Measurements from ENCODE around the gene HES7. TPM values are rescaled to one million over a fixed set of nuclear protein-coding genes. Genes with fewer than 3 reads are reported as not detected.

The HES7 gene
- total RNA-seq, 4 donors from 2014 or later = 0.89 to 0.94 TPM; not detected in 2

DNA sequence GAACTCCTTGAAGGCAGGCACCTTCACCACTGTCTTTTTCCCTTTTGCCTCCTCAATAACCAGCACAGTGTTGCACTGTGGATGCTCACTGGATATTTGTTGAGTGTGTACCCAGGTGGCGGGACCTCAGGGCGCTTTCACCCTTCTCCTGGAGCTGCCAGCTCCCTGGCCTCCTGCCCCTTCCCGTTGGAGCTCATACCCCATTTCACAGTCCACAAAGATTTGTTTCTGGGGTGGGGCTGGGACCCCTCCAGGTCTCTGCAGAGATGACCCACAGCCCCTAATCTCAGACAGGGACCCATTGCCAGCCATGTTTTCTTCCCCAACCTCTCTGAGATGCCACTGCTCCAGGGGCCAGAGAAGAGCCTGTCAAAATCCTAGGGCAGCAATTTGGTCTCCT lies 48.8 kb downstream of the HES7 start:
- Histone ChIP-seq H3K9me3 (no peaks in the 10 kb centered on the region), H3K27ac (no peak overlapping the region), H3K27me3 (peaks cover 97% of the 10 kb centered on the region), H3K36me3 (no peaks in the 10 kb centered on the region), H3K4me3 (no peak overlapping the region), H3K4me1 (peaks cover 0 to 41% (median 22%) of the 10 kb centered on the region in 3 donors)
- TF ChIP-seq POLR2AphosphoS5 (IDR thresholded peaks at IDR 0.05) (no peak), EP300 (IDR thresholded peaks at IDR 0.05) (no peak), POLR2A (IDR thresholded peaks at IDR 0.05) (no peak)
- TF ChIP-seq, protein P1, sequence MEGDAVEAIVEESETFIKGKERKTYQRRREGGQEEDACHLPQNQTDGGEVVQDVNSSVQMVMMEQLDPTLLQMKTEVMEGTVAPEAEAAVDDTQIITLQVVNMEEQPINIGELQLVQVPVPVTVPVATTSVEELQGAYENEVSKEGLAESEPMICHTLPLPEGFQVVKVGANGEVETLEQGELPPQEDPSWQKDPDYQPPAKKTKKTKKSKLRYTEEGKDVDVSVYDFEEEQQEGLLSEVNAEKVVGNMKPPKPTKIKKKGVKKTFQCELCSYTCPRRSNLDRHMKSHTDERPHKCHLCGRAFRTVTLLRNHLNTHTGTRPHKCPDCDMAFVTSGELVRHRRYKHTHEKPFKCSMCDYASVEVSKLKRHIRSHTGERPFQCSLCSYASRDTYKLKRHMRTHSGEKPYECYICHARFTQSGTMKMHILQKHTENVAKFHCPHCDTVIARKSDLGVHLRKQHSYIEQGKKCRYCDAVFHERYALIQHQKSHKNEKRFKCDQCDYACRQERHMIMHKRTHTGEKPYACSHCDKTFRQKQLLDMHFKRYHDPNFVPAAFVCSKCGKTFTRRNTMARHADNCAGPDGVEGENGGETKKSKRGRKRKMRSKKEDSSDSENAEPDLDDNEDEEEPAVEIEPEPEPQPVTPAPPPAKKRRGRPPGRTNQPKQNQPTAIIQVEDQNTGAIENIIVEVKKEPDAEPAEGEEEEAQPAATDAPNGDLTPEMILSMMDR (IDR thresholded peaks at IDR 0.05) = no peak
- WGBS, 2 donors (ENCODE audit: low coverage in 1 of 2) = 80% methylated on average over 2 of the region's 3 CpGs; no CpG with 5 or more reads in 1 of the 2 donors
- ATAC-seq = no peak

GRCh38 chr17:8074554-8074953 lies 49.4 kb downstream of the HES7 start:
- TF ChIP-seq EP300 (IDR thresholded peaks at IDR 0.05) (no peak), POLR2AphosphoS5 (IDR thresholded peaks at IDR 0.05) (no peak), POLR2A (IDR thresholded peaks at IDR 0.05) (no peak)
- TF ChIP-seq, protein P1 (IDR thresholded peaks at IDR 0.05) = no peak
- peaks cover 94% of the 10 kb centered on the region for H3K27me3 ChIP-seq
- H3K4me1 ChIP-seq = peaks cover 0 to 36% (median 20%) of the 10 kb centered on the region in 3 donors
- ATAC-seq = no peak
- 59 to 66% methylated on average over 4 to 5 of the region's 7 CpGs for WGBS, 2 donors (ENCODE audit: low coverage in 1 of 2)
- no peak overlapping the region for H3K4me3 ChIP-seq
- no peak overlapping the region for H3K27ac ChIP-seq
- no peaks in the 10 kb centered on the region for H3K9me3 ChIP-seq
- H3K36me3 ChIP-seq = no peaks in the 10 kb centered on the region

DNA sequence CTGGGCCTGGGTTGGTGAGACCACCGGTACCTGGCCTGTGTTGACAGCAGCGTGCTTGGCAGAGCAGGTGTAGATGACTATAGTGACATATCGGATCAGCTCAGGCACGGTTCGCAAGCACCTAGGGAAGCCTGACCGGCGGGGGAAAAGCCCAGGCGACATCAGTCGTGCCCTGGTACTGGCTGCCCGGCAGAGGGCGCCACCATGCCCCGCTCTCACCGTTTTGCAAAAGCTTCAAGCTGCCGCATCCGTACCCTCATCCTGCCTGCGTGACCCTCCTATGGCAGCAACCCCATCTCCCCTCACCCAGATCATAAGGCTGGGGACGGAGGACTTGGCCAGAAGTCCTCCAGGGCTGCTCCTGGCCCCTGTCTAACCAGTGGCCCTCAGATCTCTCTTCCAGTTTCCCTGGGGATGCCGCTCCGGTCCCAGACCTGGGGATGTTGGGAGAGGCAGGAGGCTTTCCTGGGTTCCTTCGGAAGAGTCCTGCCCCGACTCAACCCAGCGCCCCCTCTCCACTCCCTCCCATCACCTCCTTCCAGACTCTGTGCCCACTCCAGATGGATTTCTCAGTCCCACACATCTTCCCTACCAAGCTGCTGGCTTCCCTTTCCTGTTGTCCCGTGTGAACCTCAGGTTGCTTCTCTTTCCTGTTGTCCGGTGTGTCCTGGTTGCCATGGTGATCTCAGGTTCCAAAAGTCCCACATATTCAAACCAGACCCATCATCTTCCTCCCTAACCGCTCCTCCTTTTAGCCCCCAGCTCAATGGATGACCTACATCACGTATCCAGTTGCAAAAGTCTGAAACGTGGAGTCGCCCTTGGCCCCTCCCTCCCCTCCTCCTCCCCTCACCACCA lies 50.0 kb downstream of the HES7 start:
- ATAC-seq = peak; percentile 59
- H3K27ac ChIP-seq = no peak overlapping the region
- H3K4me3 ChIP-seq = peak overlapping the region in 1 of 2 donors; percentile 1
- peaks cover 0 to 30% (median 15%) of the 10 kb centered on the region in 3 donors for H3K4me1 ChIP-seq
- no peaks in the 10 kb centered on the region for H3K9me3 ChIP-seq
- peaks cover 87% of the 10 kb centered on the region for H3K27me3 ChIP-seq
- 0 to 9% methylated on average over 13 to 19 of the region's 28 CpGs for WGBS, 2 donors (ENCODE audit: low coverage in 1 of 2)
- TF ChIP-seq EP300 (IDR thresholded peaks at IDR 0.05) = no peak
- TF ChIP-seq, protein P1 (IDR thresholded peaks at IDR 0.05) = peak in 3 of 4 experiments; percentile 68 to 89 (median 72)
- H3K36me3 ChIP-seq = no peaks in the 10 kb centered on the region

GRCh38 chr17:8072729-8073461 lies 51.0 kb downstream of the HES7 start:
- peaks cover 0 to 30% (median 15%) of the 10 kb centered on the region in 3 donors for H3K4me1 ChIP-seq
- peak overlapping the region in 1 of 2 donors; percentile 24 for H3K4me3 ChIP-seq
- H3K27ac ChIP-seq = no peak overlapping the region
- no peaks in the 10 kb centered on the region for H3K9me3 ChIP-seq
- H3K36me3 ChIP-seq = no peaks in the 10 kb centered on the region
- 0% methylated on average over 1 to 6 of the region's 40 CpGs for WGBS, 2 donors (ENCODE audit: low coverage in 1 of 2)
- no peak for ATAC-seq
- peaks cover 78% of the 10 kb centered on the region for H3K27me3 ChIP-seq
- TF ChIP-seq POLR2A (IDR thresholded peaks at IDR 0.05) = no peak
- no peak for TF ChIP-seq EP300 (IDR thresholded peaks at IDR 0.05)
- TF ChIP-seq, protein P1 (IDR thresholded peaks at IDR 0.05) = no peak
- no peak for TF ChIP-seq POLR2AphosphoS5 (IDR thresholded peaks at IDR 0.05)

Data from gastroesophageal sphincter (tissue), 4 donors.